Lower leg skin (tissue), 3 donors: Measurements from ENCODE around the gene P2RX4.

Experiments
- POLR2A ChIP-seq, 2 donors: fragments of 450-650 bp; IDR thresholded peaks; one replicate each; pipeline ENCODE4 v1.6.1; 2016 to 2017; ENCODE audit warnings: antibody characterized with exemption in 2 of 2, mild to moderate bottlenecking in 1 of 2, moderate library complexity in 1 of 2
- TF ChIP-seq, protein P1 (sequence below), 3 donors: fragments of 450-650 bp; IDR thresholded peaks; one replicate each; pipeline ENCODE4 v1.5.1; 2016; ENCODE audit warnings: antibody characterized with exemption in 3 of 3, mild to moderate bottlenecking in 3 of 3, moderate library complexity in 2 of 3

DNA sequence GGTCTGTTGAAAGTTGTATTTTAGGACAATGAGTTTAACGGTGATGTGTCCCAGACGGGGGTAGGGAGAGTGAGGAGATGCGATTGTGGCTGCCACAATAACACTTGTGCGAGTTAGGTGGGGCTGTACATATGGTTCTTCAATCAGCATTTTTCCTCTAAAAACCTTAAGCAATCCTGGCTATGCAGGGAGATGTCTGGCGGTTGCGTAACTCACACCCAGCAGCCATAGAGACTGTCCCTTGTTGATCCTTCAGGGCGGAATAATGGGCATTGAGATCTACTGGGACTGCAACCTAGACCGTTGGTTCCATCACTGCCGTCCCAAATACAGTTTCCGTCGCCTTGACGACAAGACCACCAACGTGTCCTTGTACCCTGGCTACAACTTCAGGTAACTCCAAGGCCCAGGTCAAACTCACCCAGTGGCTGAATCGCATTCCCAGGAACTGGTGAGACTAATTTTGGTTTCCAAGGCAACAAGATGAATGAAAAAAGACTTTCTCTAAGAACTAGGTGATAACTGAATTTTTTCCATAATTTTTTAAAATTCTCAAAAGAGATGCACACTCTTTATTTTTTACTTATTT, 42.6 kb upstream of the P2RX4 start:
- no peak for TF ChIP-seq POLR2A (IDR thresholded peaks at IDR 0.05)
- TF ChIP-seq, protein P1, sequence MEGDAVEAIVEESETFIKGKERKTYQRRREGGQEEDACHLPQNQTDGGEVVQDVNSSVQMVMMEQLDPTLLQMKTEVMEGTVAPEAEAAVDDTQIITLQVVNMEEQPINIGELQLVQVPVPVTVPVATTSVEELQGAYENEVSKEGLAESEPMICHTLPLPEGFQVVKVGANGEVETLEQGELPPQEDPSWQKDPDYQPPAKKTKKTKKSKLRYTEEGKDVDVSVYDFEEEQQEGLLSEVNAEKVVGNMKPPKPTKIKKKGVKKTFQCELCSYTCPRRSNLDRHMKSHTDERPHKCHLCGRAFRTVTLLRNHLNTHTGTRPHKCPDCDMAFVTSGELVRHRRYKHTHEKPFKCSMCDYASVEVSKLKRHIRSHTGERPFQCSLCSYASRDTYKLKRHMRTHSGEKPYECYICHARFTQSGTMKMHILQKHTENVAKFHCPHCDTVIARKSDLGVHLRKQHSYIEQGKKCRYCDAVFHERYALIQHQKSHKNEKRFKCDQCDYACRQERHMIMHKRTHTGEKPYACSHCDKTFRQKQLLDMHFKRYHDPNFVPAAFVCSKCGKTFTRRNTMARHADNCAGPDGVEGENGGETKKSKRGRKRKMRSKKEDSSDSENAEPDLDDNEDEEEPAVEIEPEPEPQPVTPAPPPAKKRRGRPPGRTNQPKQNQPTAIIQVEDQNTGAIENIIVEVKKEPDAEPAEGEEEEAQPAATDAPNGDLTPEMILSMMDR (IDR thresholded peaks at IDR 0.05): no peak
